Activated CD8-positive, alpha-beta memory T cell treated with anti-CD3 and anti-CD28 coated beads, Interleukin-2, amount 50 U/mL, for 1 hour (primary cell): ENCODE measurements around the gene XYLT1.

Source experiments
- DNase-seq: peaks from one replicate; pipeline ENCODE4 v3.0.0-alpha.2; 2020; ENCODE audit errors: extremely low read depth

The XYLT1 gene

DNA sequence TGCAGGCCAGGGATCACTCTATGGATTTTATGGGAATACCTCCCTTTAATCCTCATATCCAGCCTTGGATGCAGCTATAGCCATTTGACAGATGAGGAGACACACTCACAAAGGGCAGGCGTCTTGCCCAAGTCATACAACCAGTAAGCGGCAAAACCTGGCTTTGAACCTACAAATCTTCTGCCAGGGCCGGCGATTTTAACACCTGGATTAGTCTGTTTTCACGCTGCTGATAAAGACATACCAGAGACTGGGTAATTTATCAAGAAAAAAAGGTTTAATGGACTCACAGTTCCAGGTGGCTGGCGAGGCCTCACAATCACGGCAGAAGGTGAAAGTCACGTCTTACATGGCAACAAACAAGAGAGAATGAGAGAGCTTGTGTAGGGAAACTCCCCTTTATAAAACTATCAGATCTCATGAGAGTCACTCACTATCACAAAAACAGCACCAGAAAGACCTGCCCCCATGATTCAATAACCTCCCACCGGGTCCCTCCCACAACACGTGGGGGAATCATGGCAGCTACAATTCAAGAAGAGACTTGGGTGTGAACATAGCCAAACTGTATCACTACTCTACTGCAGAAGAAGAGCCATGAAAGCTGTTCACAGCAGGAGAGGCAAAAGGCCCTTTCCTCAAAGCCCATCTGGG is 67.5 kb downstream of the XYLT1 start:
- no peak for DNase-seq

- no peak for DNase-seq
Observed at GRCh38 chr16:17397499-17397891, 73.3 kb downstream of the XYLT1 start.

DNA sequence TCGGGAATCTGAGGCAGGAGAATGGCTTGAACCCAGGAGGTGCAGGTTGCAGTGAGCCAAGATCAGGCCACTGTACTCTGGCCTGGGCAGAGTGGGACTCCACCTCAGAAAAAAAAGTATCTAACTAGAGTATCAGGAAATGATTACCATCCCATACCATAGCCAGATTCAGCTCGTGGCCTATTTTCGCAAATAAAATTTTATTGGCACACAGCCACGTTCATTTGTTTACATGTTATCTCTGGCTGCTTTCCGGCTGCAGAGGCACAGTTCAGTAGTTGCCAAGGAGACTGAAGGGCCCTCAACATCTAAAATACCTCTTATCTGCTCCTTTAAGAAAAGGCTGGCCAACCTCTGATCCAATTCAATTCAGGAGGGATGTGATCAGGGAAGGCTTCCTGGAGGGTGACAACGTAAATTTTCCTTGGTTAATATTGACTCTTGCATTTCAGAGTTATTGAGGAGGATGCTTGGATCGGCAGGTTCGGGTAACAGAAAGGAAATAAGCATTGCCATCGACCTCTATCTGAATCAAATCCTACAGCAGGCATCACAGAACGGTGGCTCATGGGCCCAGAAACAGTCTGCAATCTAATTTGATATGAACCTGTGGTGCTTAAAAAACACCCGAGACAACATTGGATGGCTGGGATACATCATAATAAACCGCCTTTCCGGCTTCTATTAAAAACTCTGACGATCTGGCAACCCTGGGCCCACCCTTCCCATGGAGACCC is 73.8 kb downstream of the XYLT1 start:
- DNase-seq: no peak

- no peak for DNase-seq
Observed at GRCh38 chr16:17395849-17396480, 74.8 kb downstream of the XYLT1 start.

DNA sequence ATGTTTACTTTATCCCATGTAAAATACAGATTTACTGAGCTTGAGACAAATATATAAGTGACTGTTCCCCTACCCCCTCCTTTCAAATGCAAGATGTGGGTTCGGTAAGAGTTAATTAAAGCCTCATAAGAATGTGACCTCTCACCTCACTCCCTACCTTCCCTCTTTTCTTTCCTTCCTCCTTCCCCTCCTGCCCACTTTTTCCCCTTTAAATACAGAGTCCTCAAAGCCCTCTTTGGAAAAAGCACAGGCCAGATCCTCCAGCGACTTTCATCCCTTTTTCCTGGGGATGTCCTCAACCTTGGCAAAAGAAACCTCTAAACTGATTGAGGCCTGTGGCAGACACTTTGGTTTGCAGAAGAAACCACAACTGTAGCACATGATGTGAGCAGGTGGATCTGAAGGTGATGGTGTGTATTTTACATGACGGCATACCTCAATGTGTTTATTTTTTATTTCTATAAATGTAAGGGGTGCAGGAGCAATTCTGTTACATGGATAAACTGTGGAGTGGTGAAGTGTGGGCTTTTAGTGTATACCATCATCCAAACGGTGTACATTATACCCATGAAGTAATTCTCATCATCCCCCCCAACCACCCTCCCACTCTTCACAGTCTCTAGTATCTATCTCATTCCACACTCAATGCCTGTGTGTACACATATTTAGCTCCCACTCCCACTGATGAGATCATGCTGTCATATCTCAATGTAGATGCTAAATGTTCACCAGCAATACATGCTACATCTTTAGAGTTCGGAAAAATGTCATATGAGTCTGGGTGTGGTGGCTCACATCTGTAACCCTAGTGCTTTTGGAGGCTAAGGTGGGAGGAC is 77.7 kb downstream of the XYLT1 start:
- no peak for DNase-seq

GRCh38 chr16:17392127-17392856 is 78.5 kb downstream of the XYLT1 start:
- DNase-seq: no peak

DNA sequence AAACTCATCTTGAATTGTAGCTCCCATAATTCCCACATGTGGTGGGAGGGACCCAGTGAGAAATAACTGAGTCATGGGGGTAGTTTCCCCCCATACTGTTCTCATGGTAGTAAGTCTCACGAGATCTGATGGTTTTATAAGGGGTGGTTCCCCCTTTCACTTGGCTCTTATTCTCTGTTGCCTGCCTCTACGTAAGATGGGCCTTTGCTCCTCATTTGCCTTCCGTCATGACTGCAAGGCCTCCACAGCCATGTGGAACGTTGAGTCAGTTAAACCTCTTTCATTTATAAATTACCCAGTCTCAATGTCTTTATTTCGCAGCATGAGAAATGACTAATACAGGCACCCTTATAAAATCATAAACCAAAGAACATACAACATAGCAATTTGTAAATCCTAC is 79.0 kb downstream of the XYLT1 start:
- no peak for DNase-seq

DNA sequence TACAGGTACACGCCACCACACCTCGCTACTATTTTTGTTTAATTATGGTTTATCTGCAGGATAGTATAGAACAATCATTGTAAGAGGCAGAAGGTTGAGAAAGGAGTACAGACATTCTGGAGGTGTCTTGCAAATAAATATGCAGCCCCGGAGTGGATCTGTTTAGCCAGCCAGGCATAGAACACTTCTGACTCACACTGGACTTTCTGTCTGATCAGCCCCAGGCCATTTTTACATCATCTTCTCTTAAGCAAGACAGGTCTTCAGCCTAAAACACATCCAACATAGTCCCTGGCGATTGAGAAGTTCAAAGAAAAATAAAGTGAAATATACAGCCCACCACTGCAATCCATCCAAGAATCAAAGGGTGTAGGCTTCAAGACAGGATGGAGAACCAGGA is 81.4 kb downstream of the XYLT1 start:
- DNase-seq: no peak

DNA sequence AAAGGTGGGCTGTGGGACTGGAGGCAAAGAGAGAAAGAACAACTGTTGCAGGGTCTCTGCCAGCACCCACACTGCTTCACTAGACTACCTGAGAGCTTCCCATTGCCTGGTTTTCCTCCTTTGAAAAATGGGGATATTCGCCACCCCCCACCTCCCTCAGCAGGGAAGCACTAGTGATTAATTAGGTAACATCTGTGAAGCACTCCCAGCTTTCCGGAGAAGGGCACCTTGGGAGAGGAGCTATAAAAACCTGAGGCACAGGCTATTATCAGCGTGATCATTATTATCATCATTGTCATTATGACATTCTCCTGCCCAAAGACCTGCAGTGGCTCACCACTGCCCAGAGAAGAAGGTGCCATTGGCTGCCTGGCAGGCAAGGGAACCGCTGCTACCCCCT is 83.5 kb downstream of the XYLT1 start:
- no peak for DNase-seq

DNA sequence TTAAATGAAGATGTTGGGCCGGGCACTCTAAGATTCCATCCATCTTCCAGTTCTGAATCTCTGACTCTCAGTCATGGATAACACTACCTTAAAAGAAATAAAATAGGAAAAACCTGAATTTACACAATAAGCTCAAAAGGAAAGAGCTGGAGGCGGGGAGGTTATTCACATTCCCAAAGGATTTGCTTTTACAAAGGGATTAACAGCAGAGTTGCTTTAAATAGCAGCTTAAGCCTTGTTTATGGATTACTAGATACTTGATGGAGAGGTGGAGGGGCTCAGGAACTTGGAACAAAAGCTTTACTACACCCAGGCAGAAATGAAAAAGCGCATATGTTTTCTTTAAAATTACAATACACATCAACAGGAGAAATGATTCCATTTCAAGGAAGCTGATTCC is 84.5 kb downstream of the XYLT1 start:
- no peak for DNase-seq

GRCh38 chr16:17384471-17384870 is 86.3 kb downstream of the XYLT1 start:
- no peak for DNase-seq

- DNase-seq: no peak
Observed at GRCh38 chr16:17382949-17383863, 87.6 kb downstream of the XYLT1 start.

DNA sequence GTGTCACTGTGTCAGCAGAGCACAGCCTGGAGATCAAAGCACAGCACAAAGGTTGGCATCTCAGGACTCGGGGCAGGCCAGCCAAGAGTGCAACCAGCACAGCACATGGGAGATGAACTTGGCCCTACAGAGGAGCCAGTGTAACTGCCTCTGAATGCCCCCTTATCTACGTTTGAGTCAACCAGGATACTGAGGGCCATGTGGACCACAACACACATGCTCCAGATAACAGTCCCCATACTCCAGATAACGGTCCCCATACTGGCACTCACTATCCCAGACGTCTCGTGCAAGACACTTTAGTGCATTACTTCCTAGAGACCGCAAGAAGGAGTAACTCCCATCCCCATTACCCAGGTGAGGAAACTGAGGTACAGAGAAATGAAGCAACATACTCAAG is 88.2 kb downstream of the XYLT1 start:
- DNase-seq: no peak

- DNase-seq: no peak
Observed at GRCh38 chr16:17381784-17382183, 89.0 kb downstream of the XYLT1 start.

- DNase-seq: no peak
Observed at GRCh38 chr16:17380613-17381012, 90.1 kb downstream of the XYLT1 start.

DNA sequence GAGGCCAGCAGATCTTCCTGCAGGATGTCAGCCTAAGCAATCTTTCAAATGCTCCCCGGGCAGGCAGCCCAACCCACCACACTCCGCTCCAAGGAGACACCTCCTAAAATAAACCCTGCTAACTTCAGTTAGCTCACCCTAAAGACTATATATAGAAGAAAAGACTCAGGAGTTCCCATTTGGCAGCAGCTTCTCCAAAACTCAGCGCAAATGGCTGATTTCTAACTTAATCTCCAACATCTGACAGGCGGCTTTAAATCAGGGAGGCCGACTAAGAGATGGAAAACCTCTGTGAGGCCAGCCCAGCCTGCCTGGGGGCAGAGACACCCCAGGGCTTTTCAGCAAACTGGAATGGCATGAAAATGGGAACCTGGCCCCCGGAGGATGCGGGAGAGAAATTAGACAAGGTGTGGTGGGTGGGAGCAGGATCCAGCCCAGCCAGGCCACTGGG is 91.6 kb downstream of the XYLT1 start:
- no peak for DNase-seq

GRCh38 chr16:17377360-17378324 is 93.1 kb downstream of the XYLT1 start:
- DNase-seq: no peak

GRCh38 chr16:17375461-17376304 is 95.1 kb downstream of the XYLT1 start:
- no peak for DNase-seq
